Raji (cell line): ENCODE measurements around the gene NTSR2.

Experiments
- POLR2A ChIP-seq: IDR thresholded peaks from 2 replicates; pipeline ENCODE4 v1.6.1; 2011; ENCODE audit warnings: low read depth, low read length, control low read depth; ENCODE audit not compliant: insufficient read depth

Gene NTSR2

GRCh38 chr2:11677136-11678055 is 7.4 kb upstream of the NTSR2 start:
- no peak for TF ChIP-seq POLR2A

- no peak for TF ChIP-seq POLR2A
Observed at GRCh38 chr2:11676640-11677039, 6.6 kb upstream of the NTSR2 start.

DNA sequence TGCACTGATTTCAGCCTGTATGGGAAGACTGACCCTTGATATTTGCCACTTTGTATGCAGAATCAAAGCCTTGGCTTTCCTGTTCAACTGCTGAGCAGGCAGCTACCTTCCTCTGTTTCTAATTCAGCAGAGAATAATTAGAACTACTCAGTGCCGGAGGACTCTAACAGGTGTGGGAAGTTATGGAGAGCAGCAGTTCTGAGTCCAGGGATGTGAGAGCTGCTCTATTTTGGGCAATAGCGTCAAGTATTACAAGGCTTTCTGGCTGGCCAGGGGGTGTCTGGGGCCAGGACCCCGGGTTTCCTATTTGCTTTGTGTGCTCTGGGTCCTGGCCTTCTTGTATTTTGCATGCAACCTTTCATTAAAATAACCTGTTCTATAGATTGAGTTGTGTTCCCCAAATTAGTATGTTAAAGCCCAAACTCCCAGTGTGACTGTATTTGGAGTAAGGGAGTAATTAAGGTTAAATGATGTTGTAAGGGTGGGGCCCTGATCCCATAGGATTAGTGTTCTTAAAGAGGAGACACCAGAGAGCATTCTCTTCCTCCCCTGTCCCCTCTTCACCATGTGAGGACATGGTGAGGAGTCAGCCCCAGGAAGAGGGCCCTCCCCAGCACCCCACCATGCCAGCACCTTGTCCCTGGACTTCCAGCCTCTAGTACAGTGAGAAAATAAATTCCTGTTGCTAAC is 5.6 kb upstream of the NTSR2 start:
- TF ChIP-seq POLR2A = no peak

GRCh38 chr2:11674983-11675382 is 5.0 kb upstream of the NTSR2 start:
- no peak for TF ChIP-seq POLR2A

DNA sequence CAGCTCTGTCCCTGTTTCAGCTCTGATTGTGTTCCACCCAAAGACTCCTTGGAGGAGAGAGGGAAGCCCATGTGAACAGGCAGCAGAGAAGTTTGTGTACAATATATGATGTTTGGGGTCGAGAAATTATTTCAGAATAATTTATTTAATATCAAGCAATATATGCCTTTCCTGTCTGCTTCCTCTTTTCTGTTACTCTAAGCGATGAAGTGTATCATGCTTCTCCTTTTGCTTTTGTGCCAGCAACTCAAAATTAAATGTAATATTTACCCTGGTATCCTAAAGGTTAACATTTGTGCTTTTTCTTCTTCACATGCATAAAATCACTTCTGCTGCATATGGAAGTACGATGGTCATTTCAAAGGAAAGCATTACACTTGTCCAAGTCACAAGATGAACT is 2.4 kb upstream of the NTSR2 start:
- no peak for TF ChIP-seq POLR2A

DNA sequence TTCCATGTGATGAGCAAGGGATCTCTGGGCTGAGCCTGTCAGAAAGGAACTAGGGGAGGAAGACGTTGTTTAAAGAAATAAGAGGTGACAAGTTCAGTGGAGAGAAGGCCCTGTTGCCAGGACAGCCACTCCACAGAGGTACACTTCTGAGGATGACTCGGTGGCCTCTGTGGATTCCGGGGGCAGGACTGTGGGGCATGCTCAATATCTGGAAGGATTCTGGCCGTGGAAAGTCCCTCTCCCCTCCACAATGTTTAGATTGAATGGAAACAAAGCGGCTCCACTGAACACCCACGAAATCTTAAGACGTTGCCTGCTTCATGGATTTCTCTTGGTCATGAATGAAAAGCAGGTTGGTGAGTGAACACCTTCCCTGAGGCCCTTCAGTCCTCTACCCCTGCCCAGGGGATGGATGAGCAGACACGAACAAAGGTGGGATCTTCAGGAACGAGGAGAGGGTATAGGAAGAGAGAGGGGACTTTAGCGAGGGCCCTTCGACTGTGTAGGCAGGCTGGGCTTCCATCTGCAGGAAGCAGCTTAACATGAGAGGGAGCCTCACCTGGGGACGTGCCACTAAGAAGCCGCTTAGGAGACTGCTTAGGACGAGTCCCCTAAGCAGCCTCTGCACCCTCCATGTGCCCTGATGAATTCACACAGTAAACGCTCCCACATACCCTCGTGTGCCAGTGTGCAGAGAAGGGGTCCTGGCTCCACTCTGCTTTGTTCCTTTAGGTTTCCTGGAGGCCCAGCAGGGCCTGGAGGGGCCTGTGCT is 1.9 kb downstream of the NTSR2 start:
- no peak for TF ChIP-seq POLR2A

- no peak for TF ChIP-seq POLR2A
Observed at GRCh38 chr2:11667194-11667593, 2.8 kb downstream of the NTSR2 start.

GRCh38 chr2:11665510-11666362 is 4.3 kb downstream of the NTSR2 start:
- TF ChIP-seq POLR2A = no peak

- TF ChIP-seq POLR2A = no peak
Observed at GRCh38 chr2:11665028-11665427, 5.0 kb downstream of the NTSR2 start.

- TF ChIP-seq POLR2A = no peak
Observed at GRCh38 chr2:11663427-11663826, 6.6 kb downstream of the NTSR2 start.

DNA sequence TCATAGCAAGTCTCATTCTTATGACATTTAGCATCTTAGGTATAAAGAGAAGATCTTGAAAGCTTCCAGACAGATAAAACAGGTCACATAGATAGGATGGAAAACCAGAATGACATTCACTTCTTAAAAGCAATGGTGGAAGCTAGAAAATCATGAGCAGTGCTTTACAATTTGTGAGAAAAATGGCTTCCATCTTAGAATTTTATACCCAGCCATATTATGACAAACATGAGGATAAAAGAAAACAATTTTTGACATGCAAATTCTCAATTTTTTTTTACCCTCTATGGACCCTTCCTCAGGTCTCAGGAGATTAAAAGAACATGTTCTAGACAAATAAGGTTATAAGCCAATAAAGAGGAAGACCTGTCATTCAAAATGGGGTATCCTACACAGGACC is 7.1 kb downstream of the NTSR2 start:
- TF ChIP-seq POLR2A = no peak

DNA sequence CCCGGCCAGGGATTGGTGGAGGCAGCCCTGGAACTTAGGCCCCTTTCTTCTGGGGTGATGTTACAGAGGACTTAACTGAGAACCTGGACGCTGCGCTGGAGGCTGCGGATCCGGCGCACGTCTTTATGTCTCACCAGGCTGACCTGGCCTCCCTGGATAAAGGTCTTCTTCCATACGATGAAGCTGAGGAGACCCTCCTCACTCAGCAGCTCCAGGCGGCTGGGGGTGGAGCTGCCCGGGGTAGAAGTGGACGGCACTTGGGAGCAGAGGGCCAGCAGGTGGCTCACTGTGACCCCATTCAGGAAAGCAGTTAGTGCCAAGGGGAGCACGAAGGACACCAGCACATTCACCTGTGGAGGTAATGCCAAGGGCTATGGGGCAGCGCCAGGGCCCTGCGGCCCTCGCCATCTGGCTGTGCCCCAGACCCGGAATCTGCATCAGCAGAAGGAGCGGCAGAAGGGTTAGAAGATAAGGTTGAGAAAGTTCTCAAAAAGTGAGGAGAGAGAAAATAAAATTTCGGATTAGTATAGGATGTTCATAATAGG is 8.0 kb downstream of the NTSR2 start:
- no peak for TF ChIP-seq POLR2A

DNA sequence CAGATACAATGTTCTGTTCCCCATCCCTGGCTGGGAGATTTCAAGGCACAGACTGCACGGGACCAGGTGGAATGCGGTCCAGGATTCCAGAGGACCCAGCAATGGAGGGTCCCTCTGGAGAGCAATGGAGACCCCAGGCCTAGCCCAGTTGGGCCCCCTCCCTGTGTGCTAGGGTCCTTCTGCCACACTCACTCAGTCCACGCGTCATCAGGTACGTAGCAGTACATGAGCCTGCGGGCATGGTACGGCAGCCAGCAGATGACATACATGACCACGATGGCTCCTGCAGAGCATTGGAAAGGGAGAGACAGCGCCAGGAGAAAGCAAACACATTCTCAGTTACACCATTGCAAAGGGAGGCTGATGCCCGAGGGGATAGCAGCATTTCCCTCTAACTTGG is 10.1 kb downstream of the NTSR2 start:
- TF ChIP-seq POLR2A = no peak

- no peak for TF ChIP-seq POLR2A
Observed at GRCh38 chr2:11659115-11659475, 10.9 kb downstream of the NTSR2 start.
